ENCODE data around the gene ADAM12.

GRCh38 chr10:126229686-126230085, 158.6 kb downstream of the ADAM12 start:
- TF ChIP-seq CTCF (IDR thresholded peaks at IDR 0.05 in 8 of 11, conservative IDR thresholded peaks at IDR 0.05 in 3 of 11): no peak
- no peak for TF ChIP-seq POLR2A (IDR thresholded peaks at IDR 0.05)

All from spleen (tissue), 7 donors.